Frontal cortex (tissue), 4 donors: ENCODE data around the gene SMCO4. TPM values are rescaled to one million over a fixed set of nuclear protein-coding genes. Genes with fewer than 3 reads are reported as not detected.
A peak's percentile ranks its signal among the peaks of the same experiment; 100 is the strongest.

Experiments
- DNase-seq, 2 donors: peaks; one replicate each; pipeline ENCODE4 v3.0.0; 2012; ENCODE audit warnings: low spot score in 2 of 2
- FAIRE-seq: peaks from 2 replicates; lab custom pipeline; 2012; peaks lifted over from hg19 to GRCh38; lab: Jason Lieb, UNC
- total RNA-seq: library from RNA; depleted of rRNA; stranded (reverse); fragments of >200 nt; gene quantifications from one replicate; pipeline ENCODE4 v1.2.3, GENCODE V29; 2014
- donor health status: control.
- donor health status: control.
- donor health status: control.

Gene SMCO4
- total RNA-seq, 1 donor from 2014 or later, result 2.9 TPM

GRCh38 chr11:93530468-93530826 is 12.7 kb downstream of the SMCO4 start:
- DNase-seq, result no peak
- FAIRE-seq, result no peak

- FAIRE-seq, result no peak
- DNase-seq, result no peak
Measured at GRCh38 chr11:93529707-93530467, 13.3 kb downstream of the SMCO4 start.

GRCh38 chr11:93528757-93529645 is 14.2 kb downstream of the SMCO4 start:
- FAIRE-seq (no peak), DNase-seq (peak in 1 of 2 donors; percentile 23)

DNA sequence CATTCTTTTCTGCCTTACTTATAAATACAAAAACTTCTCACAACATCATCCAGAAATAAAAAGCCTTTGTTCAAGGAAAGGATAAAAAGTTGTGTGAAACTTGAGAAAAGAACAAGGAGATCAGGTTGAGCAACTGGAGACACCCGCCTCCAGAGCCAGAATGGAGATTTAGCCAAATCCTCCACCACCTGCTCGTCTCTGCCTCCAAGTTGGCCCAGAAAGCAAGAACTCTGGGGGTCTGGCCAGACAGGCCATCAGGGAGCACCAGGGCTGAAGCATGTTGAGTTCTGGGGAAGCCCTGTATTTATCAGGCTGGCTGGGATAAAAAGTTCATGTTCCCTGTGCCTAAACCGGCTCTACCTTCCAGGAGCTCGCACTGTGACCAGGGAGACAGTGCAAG is 14.9 kb downstream of the SMCO4 start:
- FAIRE-seq, result no peak
- no peak for DNase-seq

DNA sequence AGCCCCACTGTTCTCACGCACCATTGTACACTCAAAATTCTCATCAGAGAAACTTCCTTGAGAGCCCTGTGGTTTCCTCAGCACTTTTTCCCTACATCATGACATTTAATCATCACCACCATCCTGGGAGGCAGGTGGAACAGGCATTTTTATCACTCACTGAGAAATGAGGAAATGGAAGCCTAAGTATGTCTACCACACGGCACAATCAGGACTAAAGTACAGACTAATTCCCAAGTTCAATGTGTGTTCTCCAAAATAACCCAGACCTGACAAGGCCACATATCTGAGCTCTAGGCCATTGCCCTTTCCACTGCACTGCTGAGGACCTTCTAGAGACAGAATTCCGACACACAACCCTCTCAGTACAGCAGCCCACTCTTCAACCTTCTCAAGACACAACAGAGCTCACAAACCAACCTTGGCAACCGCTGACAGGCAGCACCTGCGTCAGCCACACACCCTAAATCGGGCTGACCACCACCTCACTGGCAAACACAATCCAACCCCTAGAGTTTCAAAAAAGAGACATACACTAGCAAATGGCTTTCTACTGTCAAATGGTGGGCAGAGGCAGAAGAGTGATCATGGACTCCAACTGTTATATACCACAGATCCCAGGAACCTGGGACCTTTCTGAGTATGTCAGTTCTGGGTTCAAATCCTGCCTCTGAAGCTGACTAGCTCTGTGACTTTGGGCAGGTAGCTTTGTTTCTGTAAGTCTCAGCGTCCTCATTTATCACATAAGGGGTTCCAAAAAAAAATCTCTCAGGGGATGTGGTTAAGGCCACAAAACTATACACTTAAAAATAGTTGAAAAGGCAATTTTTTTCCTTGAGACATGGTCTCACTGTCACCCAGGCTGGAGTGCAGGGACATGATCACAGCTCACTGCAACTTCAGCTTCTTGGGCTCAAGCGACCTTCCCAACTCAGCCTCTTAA is 16.3 kb downstream of the SMCO4 start:
- no peak for DNase-seq
- no peak for FAIRE-seq

- FAIRE-seq (no peak), DNase-seq (no peak)
Measured at GRCh38 chr11:93526346-93526633, 16.9 kb downstream of the SMCO4 start.

- DNase-seq (no peak), FAIRE-seq (no peak)
Measured at GRCh38 chr11:93525601-93526345, 17.4 kb downstream of the SMCO4 start.

DNA sequence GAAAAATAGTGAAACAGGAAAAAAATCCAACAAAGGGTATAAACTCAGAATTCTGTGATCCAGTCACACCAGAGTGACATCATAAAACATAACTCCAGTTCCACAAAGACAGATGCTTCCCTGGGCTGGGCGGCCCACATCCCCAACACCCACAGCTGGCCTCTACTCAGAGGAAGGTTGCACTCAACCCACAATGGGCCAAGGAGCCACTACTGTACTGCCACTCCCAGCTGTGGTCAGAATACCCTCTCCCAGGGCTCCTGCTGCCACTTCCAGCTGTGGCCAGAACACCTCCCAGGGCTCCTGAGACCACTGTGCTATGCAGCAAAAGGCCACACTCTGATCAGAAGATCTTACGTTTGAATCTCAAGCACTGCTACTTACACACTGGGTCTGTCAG is 18.3 kb downstream of the SMCO4 start:
- DNase-seq, result no peak
- FAIRE-seq, result no peak

GRCh38 chr11:93524173-93524536 is 19.0 kb downstream of the SMCO4 start:
- FAIRE-seq (no peak), DNase-seq (no peak)

GRCh38 chr11:93520726-93521509 is 22.3 kb downstream of the SMCO4 start:
- DNase-seq (no peak), FAIRE-seq (no peak)

GRCh38 chr11:93519179-93519578 is 24.0 kb downstream of the SMCO4 start:
- no peak for FAIRE-seq
- no peak for DNase-seq

GRCh38 chr11:93518081-93518480 is 25.1 kb downstream of the SMCO4 start:
- FAIRE-seq (no peak), DNase-seq (no peak)

GRCh38 chr11:93517611-93518010 is 25.6 kb downstream of the SMCO4 start:
- FAIRE-seq (no peak), DNase-seq (no peak)

- DNase-seq (no peak), FAIRE-seq (no peak)
Measured at GRCh38 chr11:93517041-93517440, 26.1 kb downstream of the SMCO4 start.

- FAIRE-seq (no peak), DNase-seq (no peak)
Measured at GRCh38 chr11:93515441-93516025, 27.7 kb downstream of the SMCO4 start.

DNA sequence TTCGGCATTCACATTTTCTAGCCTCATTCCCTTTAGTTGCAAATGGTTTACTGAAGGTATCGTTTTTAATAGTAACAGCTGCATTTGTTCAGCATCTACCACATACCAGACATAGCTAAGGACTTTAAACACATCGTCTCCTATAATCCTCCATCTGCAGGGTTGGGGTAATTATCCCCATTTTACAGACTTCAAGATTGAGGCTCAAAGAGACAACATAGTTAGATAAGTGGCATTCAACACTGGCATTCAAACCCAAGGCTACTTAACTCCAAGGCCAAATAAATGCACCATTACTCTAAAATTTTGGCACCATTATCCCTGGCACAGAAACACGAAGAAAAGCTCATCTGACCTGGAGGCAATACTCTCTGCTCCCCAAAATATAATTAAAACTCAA is 28.5 kb downstream of the SMCO4 start:
- FAIRE-seq (no peak), DNase-seq (no peak)

DNA sequence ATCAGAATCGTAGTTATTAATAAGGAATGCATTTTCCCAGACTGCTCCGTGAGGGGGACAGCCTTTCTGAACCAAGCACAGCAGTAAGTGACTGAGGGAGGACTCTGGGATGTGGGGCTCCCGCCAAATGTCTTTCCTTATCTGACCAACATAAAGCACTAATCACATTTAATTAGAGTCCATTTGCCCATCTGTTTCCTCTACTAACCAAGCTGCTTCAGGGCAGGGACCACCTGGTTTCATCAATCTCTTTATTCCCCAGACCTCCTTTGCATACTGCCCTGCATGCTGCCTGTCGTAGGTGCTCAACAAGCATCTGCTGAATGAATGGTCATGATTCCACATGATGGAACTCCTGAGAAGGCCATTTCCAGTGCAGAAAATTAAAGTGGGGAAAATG is 29.4 kb downstream of the SMCO4 start:
- DNase-seq (no peak), FAIRE-seq (no peak)

GRCh38 chr11:93512949-93513667 is 30.1 kb downstream of the SMCO4 start:
- DNase-seq (no peak), FAIRE-seq (no peak)
